Measurements from ENCODE around the gene C22orf15.

C22orf15 gene

GRCh38 chr22:23764899-23765881 is 2.4 kb downstream of the C22orf15 start:
- WGBS (ENCODE audit: extremely low coverage, insufficient coverage, insufficient read length) = no CpG with 5 or more reads among the region's 9 CpGs
- Histone ChIP-seq H2AK5ac (ENCODE audit: low read length) (no peak overlapping the region), H3K36me3 (ENCODE audit: control insufficient read depth in 1 of 2, insufficient read depth in 2 of 2, low read length in 2 of 2) (no peaks in the 10 kb centered on the region), H4K8ac (ENCODE audit: low read depth, low read length) (no peak overlapping the region), H3K18ac (ENCODE audit: low read length) (no peak overlapping the region), H3K27ac (ENCODE audit: low read depth, low read length) (no peak overlapping the region), H2AFZ (ENCODE audit: insufficient read depth, low read length, poor library complexity) (no peak overlapping the region), H3K79me2 (ENCODE audit: control insufficient read depth, insufficient read depth, low read length, poor library complexity) (peaks cover 4% of the 10 kb centered on the region), H3K79me1 (ENCODE audit: low read length) (peaks cover 6% of the 10 kb centered on the region), H3K4me1 (ENCODE audit: control insufficient read depth in 1 of 2, insufficient read depth in 2 of 2, low read length in 2 of 2) (peaks cover 6 to 13% of the 10 kb centered on the region in 2 experiments), H2BK12ac (ENCODE audit: low read length) (no peak overlapping the region), H3K4me2 (ENCODE audit: low read length) (no peak overlapping the region), H3K9ac (ENCODE audit: low read length) (no peak overlapping the region), H3K9me3 (ENCODE audit: insufficient read depth, low read depth, low read length) (no peaks in the 10 kb centered on the region), H3K4ac (ENCODE audit: low read depth, low read length) (no peak overlapping the region), H3K14ac (ENCODE audit: low read length) (no peak overlapping the region), H3K27me3 (ENCODE audit: insufficient read depth, low read length) (no peaks in the 10 kb centered on the region), H4K91ac (ENCODE audit: low read depth, low read length) (no peak overlapping the region), H3K4me3 (ENCODE audit: low read depth, low read length) (no peak overlapping the region), H4K12ac (ENCODE audit: low read depth, low read length) (no peak overlapping the region), H2BK120ac (ENCODE audit: insufficient read depth, low read length, poor library complexity) (no peak overlapping the region), H3K23ac (ENCODE audit: low read length) (no peak overlapping the region), H2BK5ac (ENCODE audit: low read depth, low read length, poor library complexity) (no peak overlapping the region)
- no peak for DNase-seq

GRCh38 chr22:23767303-23767672 is 4.5 kb downstream of the C22orf15 start:
- no peak overlapping the region for H3K27ac ChIP-seq (ENCODE audit: low read depth, low read length)
- no peak overlapping the region for H2BK120ac ChIP-seq (ENCODE audit: insufficient read depth, low read length, poor library complexity)
- H4K12ac ChIP-seq (ENCODE audit: low read depth, low read length) = peak overlapping the region; percentile 34
- peak overlapping the region; percentile 84 for H3K4me2 ChIP-seq (ENCODE audit: low read length)
- H3K4me3 ChIP-seq (ENCODE audit: low read depth, low read length) = peak overlapping the region; percentile 77
- no peak overlapping the region for H4K8ac ChIP-seq (ENCODE audit: low read depth, low read length)
- no peak overlapping the region for H2AK5ac ChIP-seq (ENCODE audit: low read length)
- H3K18ac ChIP-seq (ENCODE audit: low read length) = no peak overlapping the region
- H3K9me3 ChIP-seq (ENCODE audit: insufficient read depth, low read depth, low read length) = no peaks in the 10 kb centered on the region
- H3K23ac ChIP-seq (ENCODE audit: low read length) = no peak overlapping the region
- peaks cover 4% of the 10 kb centered on the region for H3K79me2 ChIP-seq (ENCODE audit: control insufficient read depth, insufficient read depth, low read length, poor library complexity)
- no peak overlapping the region for H3K4ac ChIP-seq (ENCODE audit: low read depth, low read length)
- WGBS (ENCODE audit: extremely low coverage, insufficient coverage, insufficient read length) = no CpG with 5 or more reads among the region's 27 CpGs
- peaks cover 7% of the 10 kb centered on the region for H3K79me1 ChIP-seq (ENCODE audit: low read length)
- H3K27me3 ChIP-seq (ENCODE audit: insufficient read depth, low read length) = no peaks in the 10 kb centered on the region
- H3K9ac ChIP-seq (ENCODE audit: low read length) = peak overlapping the region; percentile 29
- H2AFZ ChIP-seq (ENCODE audit: insufficient read depth, low read length, poor library complexity) = no peak overlapping the region
- H2BK5ac ChIP-seq (ENCODE audit: low read depth, low read length, poor library complexity) = no peak overlapping the region
- H3K36me3 ChIP-seq (ENCODE audit: control insufficient read depth in 1 of 2, insufficient read depth in 2 of 2, low read length in 2 of 2) = no peaks in the 10 kb centered on the region
- H4K91ac ChIP-seq (ENCODE audit: low read depth, low read length) = peak overlapping the region; percentile 74
- H2BK12ac ChIP-seq (ENCODE audit: low read length) = no peak overlapping the region
- no peak overlapping the region for H3K14ac ChIP-seq (ENCODE audit: low read length)
- DNase-seq = no peak
- peaks cover 7 to 14% of the 10 kb centered on the region in 2 experiments for H3K4me1 ChIP-seq (ENCODE audit: control insufficient read depth in 1 of 2, insufficient read depth in 2 of 2, low read length in 2 of 2)

- peaks cover 5 to 14% of the 10 kb centered on the region in 2 experiments for H3K4me1 ChIP-seq (ENCODE audit: control insufficient read depth in 1 of 2, insufficient read depth in 2 of 2, low read length in 2 of 2)
- no peaks in the 10 kb centered on the region for H3K36me3 ChIP-seq (ENCODE audit: control insufficient read depth in 1 of 2, insufficient read depth in 2 of 2, low read length in 2 of 2)
- peak within 1 kb of the TSS; percentile 74 for H4K91ac ChIP-seq (ENCODE audit: low read depth, low read length)
- H3K4me2 ChIP-seq (ENCODE audit: low read length) = peak within 1 kb of the TSS; percentile 84
- peak within 1 kb of the TSS; percentile 57 for H2AFZ ChIP-seq (ENCODE audit: insufficient read depth, low read length, poor library complexity)
- H3K14ac ChIP-seq (ENCODE audit: low read length) = peak within 1 kb of the TSS; percentile 81
- peak within 1 kb of the TSS; percentile 30 for H2BK120ac ChIP-seq (ENCODE audit: insufficient read depth, low read length, poor library complexity)
- WGBS (ENCODE audit: extremely low coverage, insufficient coverage, insufficient read length) = no CpG with 5 or more reads among the region's 63 CpGs
- H2BK5ac ChIP-seq (ENCODE audit: low read depth, low read length, poor library complexity) = peak within 1 kb of the TSS; percentile 51
- H2AK5ac ChIP-seq (ENCODE audit: low read length) = no peak within 1 kb of the TSS
- H3K27ac ChIP-seq (ENCODE audit: low read depth, low read length) = no peak within 1 kb of the TSS
- peak within 1 kb of the TSS; percentile 90 for H4K8ac ChIP-seq (ENCODE audit: low read depth, low read length)
- peaks cover 6% of the 10 kb centered on the region for H3K79me2 ChIP-seq (ENCODE audit: control insufficient read depth, insufficient read depth, low read length, poor library complexity)
- H2BK12ac ChIP-seq (ENCODE audit: low read length) = peak within 1 kb of the TSS; percentile 9
- no peak within 1 kb of the TSS for H3K23ac ChIP-seq (ENCODE audit: low read length)
- peak within 1 kb of the TSS; percentile 77 for H3K4me3 ChIP-seq (ENCODE audit: low read depth, low read length)
- no peaks in the 10 kb centered on the region for H3K9me3 ChIP-seq (ENCODE audit: insufficient read depth, low read depth, low read length)
- H3K4ac ChIP-seq (ENCODE audit: low read depth, low read length) = peak within 1 kb of the TSS; percentile 16
- peak within 1 kb of the TSS; percentile 60 for H3K9ac ChIP-seq (ENCODE audit: low read length)
- peak within 1 kb of the TSS; percentile 70 for H3K18ac ChIP-seq (ENCODE audit: low read length)
- DNase-seq = peak; percentile 82 to 94
- H4K12ac ChIP-seq (ENCODE audit: low read depth, low read length) = peak within 1 kb of the TSS; percentile 51
- H3K79me1 ChIP-seq (ENCODE audit: low read length) = peaks cover 10% of the 10 kb centered on the region
- H3K27me3 ChIP-seq (ENCODE audit: insufficient read depth, low read length) = peaks cover under 1% of the 10 kb centered on the region
Observed at GRCh38 chr22:23767673-23768548, 5.1 kb downstream of the C22orf15 start, which contains the start of gene CHCHD10. Gene CHCHD10 (minus strand): TSS chr22:23767972. CDS start chr22:23767874, 98 bp downstream.

GRCh38 chr22:23769321-23769965 is 6.7 kb downstream of the C22orf15 start:
- Histone ChIP-seq H3K79me1 (ENCODE audit: low read length) (peaks cover 14% of the 10 kb centered on the region), H2BK120ac (ENCODE audit: insufficient read depth, low read length, poor library complexity) (no peak overlapping the region), H4K91ac (ENCODE audit: low read depth, low read length) (no peak overlapping the region), H2BK5ac (ENCODE audit: low read depth, low read length, poor library complexity) (no peak overlapping the region), H3K23ac (ENCODE audit: low read length) (no peak overlapping the region), H2AFZ (ENCODE audit: insufficient read depth, low read length, poor library complexity) (no peak overlapping the region), H2AK5ac (ENCODE audit: low read length) (no peak overlapping the region), H3K79me2 (ENCODE audit: control insufficient read depth, insufficient read depth, low read length, poor library complexity) (peaks cover 6% of the 10 kb centered on the region), H4K8ac (ENCODE audit: low read depth, low read length) (no peak overlapping the region), H2BK12ac (ENCODE audit: low read length) (no peak overlapping the region), H4K12ac (ENCODE audit: low read depth, low read length) (no peak overlapping the region), H3K4ac (ENCODE audit: low read depth, low read length) (no peak overlapping the region), H3K4me2 (ENCODE audit: low read length) (no peak overlapping the region), H3K4me3 (ENCODE audit: low read depth, low read length) (no peak overlapping the region), H3K27me3 (ENCODE audit: insufficient read depth, low read length) (peaks cover 4% of the 10 kb centered on the region), H3K9ac (ENCODE audit: low read length) (no peak overlapping the region), H3K36me3 (ENCODE audit: control insufficient read depth in 1 of 2, insufficient read depth in 2 of 2, low read length in 2 of 2) (no peaks in the 10 kb centered on the region), H3K4me1 (ENCODE audit: control insufficient read depth in 1 of 2, insufficient read depth in 2 of 2, low read length in 2 of 2) (peaks cover 19 to 25% of the 10 kb centered on the region in 2 experiments), H3K14ac (ENCODE audit: low read length) (no peak overlapping the region), H3K9me3 (ENCODE audit: insufficient read depth, low read depth, low read length) (no peaks in the 10 kb centered on the region), H3K27ac (ENCODE audit: low read depth, low read length) (no peak overlapping the region), H3K18ac (ENCODE audit: low read length) (no peak overlapping the region)
- no peak for DNase-seq
- no CpG with 5 or more reads among the region's 6 CpGs for WGBS (ENCODE audit: extremely low coverage, insufficient coverage, insufficient read length)

Measured in trophoblast cell (in vitro differentiated cells and primary cell).